Lung (tissue), 12 donors: ENCODE measurements around the gene ZBTB2. TPM values are rescaled to one million over a fixed set of nuclear protein-coding genes. Genes with fewer than 3 reads are reported as not detected.

ENCODE experiments used
- ATAC-seq: fragments of 200-7000 bp; cut with Tn5 transposase; one replicate; pipeline ENCODE4 v1.9.1; 2020; ENCODE audit warnings: moderate number of reproducible peaks; ENCODE audit not compliant: insufficient read depth, low FRiP score
- DNase-seq, 3 donors: peaks; one replicate each; pipeline ENCODE4 v3.0.0-alpha.2; 2013 to 2017
- H3K27ac ChIP-seq, 2 donors: one replicate each; pipeline ENCODE4 v1.5.1; 2013; ENCODE audit warnings: mild to moderate bottlenecking in 2 of 2, moderate library complexity in 2 of 2, control low read depth in 1 of 2, inconsistent platforms in 1 of 2, low read depth in 1 of 2, low read length in 1 of 2
- H3K27me3 ChIP-seq, 3 donors: one replicate each; pipeline ENCODE4 v1.5.1; 2013; ENCODE audit warnings: low read length in 2 of 3; ENCODE audit not compliant: control insufficient read depth in 3 of 3, insufficient read depth in 3 of 3
- H3K36me3 ChIP-seq, 4 donors: one replicate each; pipeline ENCODE4 v1.5.1; 2013; ENCODE audit warnings: low read length in 4 of 4, mild to moderate bottlenecking in 1 of 4, moderate library complexity in 1 of 4; ENCODE audit not compliant: control insufficient read depth in 4 of 4, insufficient read depth in 4 of 4
- H3K4me1 ChIP-seq, 5 donors: one replicate each; pipeline ENCODE4 v1.5.1; 2013; ENCODE audit warnings: low read length in 5 of 5, mild to moderate bottlenecking in 2 of 5, moderate library complexity in 1 of 5; ENCODE audit not compliant: control insufficient read depth in 5 of 5, insufficient read depth in 5 of 5
- H3K4me3 ChIP-seq: one replicate; pipeline ENCODE4 v1.5.1; 2013; ENCODE audit warnings: mild to moderate bottlenecking, control low read depth, moderate library complexity
- H3K9ac ChIP-seq, 2 donors: one replicate each; pipeline ENCODE4 v1.5.1; 2013; ENCODE audit warnings: low read length in 2 of 2, control low read depth in 1 of 2; ENCODE audit not compliant: insufficient read depth in 1 of 2
- H3K9me3 ChIP-seq, 4 donors: one replicate each; pipeline ENCODE4 v1.5.1; 2013; ENCODE audit warnings: low read length in 3 of 4, mild to moderate bottlenecking in 1 of 4, moderate library complexity in 1 of 4; ENCODE audit not compliant: control insufficient read depth in 4 of 4, insufficient read depth in 3 of 4
- CTCF ChIP-seq: IDR thresholded peaks from 2 replicates; pipeline ENCODE4 v1.5.1; 2012; ENCODE audit warnings: mild to moderate bottlenecking; ENCODE audit errors: control extremely low read depth, extremely low read depth
- WGBS, 2 donors: extraction: QIAGEN DNeasy Blood & Tissue Kit; methylation state at CpG; one replicate each; pipeline ENCODE4 v1.1.7; 2013; 5-methylcytosine and 5-hydroxymethylcytosine counted together
- polyA plus RNA-seq, 2 donors: library from polyadenylated mRNA; stranded (reverse); fragments of 200-250 nt; gene quantifications; one replicate each; pipeline ENCODE4 v1.2.1, GENCODE V29; 2013
- total RNA-seq, 2 donors: library from RNA; depleted of rRNA in 1 of 2; stranded (reverse); fragments of >200 nt in 1 of 2; gene quantifications; one replicate each; pipeline ENCODE4 v1.2.1, GENCODE V29; 2014 to 2021
- donor health status: control.
- donor health status: control.
- donor health status: Bipolar disorder and iron deficiency.
- donor health status: healthy.
- donor health status: DM: yes; HTN: yes; CAD: no.

The ZBTB2 gene
- total and polyA plus RNA-seq, 4 donors, result 8.1 to 13.9 (median 9.8) TPM

GRCh38 chr6:151392427-151392826, 1.1 kb upstream of the ZBTB2 start:
- DNase-seq (no peak), ATAC-seq (no peak)
- peak overlapping the region in 1 of 2 donors; percentile 53 for H3K27ac ChIP-seq
- no peak overlapping the region for H3K4me3 ChIP-seq
- H3K4me1 ChIP-seq, result peaks cover 5 to 32% (median 18%) of the 10 kb centered on the region in 5 donors
- 2 to 3% methylated on average over 3 of the region's 3 CpGs for WGBS, 2 donors
- no peaks in the 10 kb centered on the region for H3K9me3 ChIP-seq
- no peak for TF ChIP-seq CTCF
- no peaks in the 10 kb centered on the region for H3K36me3 ChIP-seq
- H3K9ac ChIP-seq, result peak overlapping the region; percentile 7 to 63
- H3K27me3 ChIP-seq, result no peaks in the 10 kb centered on the region

DNA sequence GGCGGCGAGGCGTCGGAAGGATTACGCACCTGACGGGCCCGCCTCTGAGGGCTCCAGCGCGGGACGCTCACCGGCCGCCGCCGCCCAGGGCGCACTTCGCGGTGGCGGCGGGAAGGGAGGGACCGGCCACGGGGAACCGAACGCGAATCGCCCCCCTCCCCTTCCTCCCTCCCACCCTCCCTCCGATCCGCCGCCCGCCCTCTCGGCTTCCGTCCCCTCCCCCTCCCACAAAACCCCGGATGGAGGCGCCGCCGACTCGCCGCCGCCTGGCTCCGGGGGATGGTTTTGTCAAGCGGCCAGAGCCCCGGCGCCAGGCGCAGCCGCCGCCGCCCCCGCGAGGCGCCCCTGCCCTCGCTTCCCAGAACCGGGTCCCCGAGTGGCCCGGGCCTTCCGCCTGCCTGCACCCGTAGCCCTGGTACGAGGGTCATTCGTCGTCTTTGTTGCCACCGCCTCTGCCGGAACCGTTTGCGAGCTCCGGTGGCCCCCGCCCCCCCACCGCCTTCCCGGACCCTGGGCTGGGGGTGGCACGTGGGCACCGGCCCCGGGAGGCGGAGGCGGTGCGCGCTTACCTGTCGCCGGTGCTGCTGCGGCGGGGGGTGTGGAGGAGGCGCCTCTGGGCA, 398 bp downstream of the ZBTB2 start:
- H3K36me3 ChIP-seq, result no peaks in the 10 kb centered on the region
- no peak overlapping the region for H3K9ac ChIP-seq
- H3K27me3 ChIP-seq, result no peaks in the 10 kb centered on the region
- WGBS, 2 donors, result 0% methylated on average over 40 to 77 of the region's 78 CpGs
- TF ChIP-seq CTCF, result no peak
- peak overlapping the region; percentile 84 for H3K4me3 ChIP-seq
- peak overlapping the region; percentile 98 to 100 for H3K27ac ChIP-seq
- DNase-seq (peak; percentile 82 to 87 (median 86)), ATAC-seq (peak; percentile 22)
- H3K9me3 ChIP-seq, result no peaks in the 10 kb centered on the region
- H3K4me1 ChIP-seq, result peaks cover 5 to 32% (median 18%) of the 10 kb centered on the region in 5 donors

DNA sequence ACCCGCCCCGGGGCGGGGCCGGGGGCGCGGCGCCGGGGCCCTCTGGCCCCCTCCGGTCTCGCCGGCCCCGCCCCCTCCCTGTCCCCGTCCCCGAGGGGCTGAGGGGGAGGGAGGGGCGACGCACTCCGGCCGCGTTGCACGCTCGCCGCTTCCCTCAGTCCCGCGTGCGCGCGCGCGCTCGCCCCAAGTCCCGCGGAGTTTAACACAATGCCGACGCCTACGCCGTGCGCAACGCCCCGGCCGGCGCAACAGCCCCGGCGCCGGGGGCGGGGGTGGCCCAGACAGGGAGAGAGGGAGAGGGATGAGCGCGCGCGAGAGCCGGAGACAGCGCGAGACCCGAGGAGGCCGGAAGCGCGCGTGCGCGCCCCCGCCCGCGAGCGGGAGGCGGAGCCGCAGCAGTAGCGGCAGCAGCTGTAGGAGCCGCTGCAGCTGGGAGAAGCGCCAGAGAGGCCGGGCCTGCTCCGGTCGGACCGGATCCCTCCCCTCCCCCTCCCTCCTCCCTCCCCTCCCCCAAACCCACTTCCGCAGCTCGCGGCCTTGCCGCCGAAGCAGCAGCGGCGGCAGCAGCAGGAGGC, 996 bp downstream of the ZBTB2 start:
- Histone ChIP-seq H3K9me3 (no peaks in the 10 kb centered on the region), H3K9ac (peak overlapping the region in 1 of 2 donors; percentile 66), H3K36me3 (no peaks in the 10 kb centered on the region), H3K27me3 (no peaks in the 10 kb centered on the region), H3K27ac (peak overlapping the region; percentile 99 to 100), H3K4me1 (peaks cover 4 to 32% (median 18%) of the 10 kb centered on the region in 5 donors), H3K4me3 (peak overlapping the region; percentile 86)
- ATAC-seq (peak; percentile 92), DNase-seq (peak; percentile 99 to 100 (median 100))
- 0% methylated on average over 34 to 79 of the region's 79 CpGs for WGBS, 2 donors
- no peak for TF ChIP-seq CTCF
